Bronchial epithelial cell (primary cell): Measurements from ENCODE around the gene ETV6. TPM values are rescaled to one million over a fixed set of nuclear protein-coding genes. Genes with fewer than 3 reads are reported as not detected.

ENCODE experiments used
- DNase-seq: peaks from one replicate; pipeline ENCODE4 v3.0.0-alpha.2; 2010; ENCODE audit warnings: low read depth
- FAIRE-seq: peaks from 2 replicates; lab custom pipeline; 2011; peaks lifted over from hg19 to GRCh38; lab: Jason Lieb, UNC
- H3K27me3 ChIP-seq: 2 replicates; pipeline ENCODE4 v1.5.1; 2011; ENCODE audit warnings: low read length; ENCODE audit not compliant: control insufficient read depth, insufficient read depth
- H3K36me3 ChIP-seq: 2 replicates; pipeline ENCODE4 v1.5.1; 2011; ENCODE audit warnings: low read length; ENCODE audit not compliant: control insufficient read depth, insufficient read depth
- H3K4me3 ChIP-seq: 2 replicates; pipeline ENCODE4 v1.5.1; 2011; ENCODE audit warnings: mild to moderate bottlenecking, low read depth, low read length, control low read depth
- CTCF ChIP-seq: IDR thresholded peaks from 2 replicates; pipeline ENCODE4 v1.5.1; 2011; ENCODE audit warnings: mild to moderate bottlenecking, moderate library complexity, low read length, control low read depth, inconsistent platforms; ENCODE audit not compliant: insufficient read depth, severe bottlenecking
- total RNA-seq: library from RNA; depleted of rRNA; stranded (reverse); fragments of >200 nt; gene quantifications from 2 replicates; pipeline ENCODE4 v1.2.1, GENCODE V29; 2014

Gene ETV6
- total RNA-seq, 1 donor from 2014 or later: 2.6 TPM

- DNase-seq (no peak), FAIRE-seq (no peak)
- Histone ChIP-seq H3K36me3 (peaks cover 11% of the 10 kb centered on the region), H3K4me3 (no peak overlapping the region), H3K27me3 (no peaks in the 10 kb centered on the region)
- TF ChIP-seq CTCF: no peak
Observed at GRCh38 chr12:11888029-11888428, 238.6 kb downstream of the ETV6 start.

GRCh38 chr12:11891346-11891745, 241.9 kb downstream of the ETV6 start:
- Histone ChIP-seq H3K4me3 (no peak overlapping the region), H3K36me3 (peaks cover 11% of the 10 kb centered on the region), H3K27me3 (no peaks in the 10 kb centered on the region)
- no peak for TF ChIP-seq CTCF
- FAIRE-seq: no peak
- no peak for DNase-seq

GRCh38 chr12:11891754-11892386, 242.4 kb downstream of the ETV6 start:
- FAIRE-seq (no peak), DNase-seq (no peak)
- TF ChIP-seq CTCF: peak; percentile 12
- H3K27me3 ChIP-seq: no peaks in the 10 kb centered on the region
- peaks cover 11% of the 10 kb centered on the region for H3K36me3 ChIP-seq
- H3K4me3 ChIP-seq: no peak overlapping the region

GRCh38 chr12:11893998-11894397, 244.5 kb downstream of the ETV6 start:
- H3K4me3 ChIP-seq: no peak overlapping the region
- no peak for FAIRE-seq
- no peak for DNase-seq
- no peak for TF ChIP-seq CTCF
- H3K36me3 ChIP-seq: peaks cover 8% of the 10 kb centered on the region
- H3K27me3 ChIP-seq: no peaks in the 10 kb centered on the region

GRCh38 chr12:11894890-11895289, 245.4 kb downstream of the ETV6 start:
- no peak for DNase-seq
- Histone ChIP-seq H3K27me3 (no peaks in the 10 kb centered on the region), H3K36me3 (peaks cover 7% of the 10 kb centered on the region), H3K4me3 (no peak overlapping the region)
- FAIRE-seq: no peak
- TF ChIP-seq CTCF: no peak
